Esophagus squamous epithelium (tissue), 4 donors: ENCODE results near the gene ZNF385B.

Source experiments
- CTCF ChIP-seq, 6 experiments: fragments of 450-650 bp in 4 of 6; fragments of 200-600 bp in 2 of 6; sonication (generic) in 2 of 6; IDR thresholded peaks; one replicate each; pipeline ENCODE4 v1.5.1; 2016 to 2019; ENCODE audit warnings: antibody characterized with exemption in 6 of 6, mild to moderate bottlenecking in 4 of 6, moderate library complexity in 4 of 6
- POLR2A ChIP-seq, 4 donors: fragments of 450-650 bp; IDR thresholded peaks; one replicate each; pipeline ENCODE4 v1.6.1; 2017; ENCODE audit warnings: antibody characterized with exemption in 4 of 4, mild to moderate bottlenecking in 4 of 4, moderate library complexity in 3 of 4

GRCh38 chr2:179429597-179429996, 431.8 kb downstream of the ZNF385B start:
- TF ChIP-seq CTCF (IDR thresholded peaks at IDR 0.05) (no peak), POLR2A (IDR thresholded peaks at IDR 0.05) (no peak)
